Measurements from ENCODE around the gene SBK1.
A peak's percentile ranks its signal among the peaks of the same experiment; 100 is the strongest.
"Not testable (repeated sequence)": the region's sequence is repeated elsewhere in the genome, so short reads cannot be mapped to it uniquely, and the experiment has no call there.

Gene SBK1

DNA sequence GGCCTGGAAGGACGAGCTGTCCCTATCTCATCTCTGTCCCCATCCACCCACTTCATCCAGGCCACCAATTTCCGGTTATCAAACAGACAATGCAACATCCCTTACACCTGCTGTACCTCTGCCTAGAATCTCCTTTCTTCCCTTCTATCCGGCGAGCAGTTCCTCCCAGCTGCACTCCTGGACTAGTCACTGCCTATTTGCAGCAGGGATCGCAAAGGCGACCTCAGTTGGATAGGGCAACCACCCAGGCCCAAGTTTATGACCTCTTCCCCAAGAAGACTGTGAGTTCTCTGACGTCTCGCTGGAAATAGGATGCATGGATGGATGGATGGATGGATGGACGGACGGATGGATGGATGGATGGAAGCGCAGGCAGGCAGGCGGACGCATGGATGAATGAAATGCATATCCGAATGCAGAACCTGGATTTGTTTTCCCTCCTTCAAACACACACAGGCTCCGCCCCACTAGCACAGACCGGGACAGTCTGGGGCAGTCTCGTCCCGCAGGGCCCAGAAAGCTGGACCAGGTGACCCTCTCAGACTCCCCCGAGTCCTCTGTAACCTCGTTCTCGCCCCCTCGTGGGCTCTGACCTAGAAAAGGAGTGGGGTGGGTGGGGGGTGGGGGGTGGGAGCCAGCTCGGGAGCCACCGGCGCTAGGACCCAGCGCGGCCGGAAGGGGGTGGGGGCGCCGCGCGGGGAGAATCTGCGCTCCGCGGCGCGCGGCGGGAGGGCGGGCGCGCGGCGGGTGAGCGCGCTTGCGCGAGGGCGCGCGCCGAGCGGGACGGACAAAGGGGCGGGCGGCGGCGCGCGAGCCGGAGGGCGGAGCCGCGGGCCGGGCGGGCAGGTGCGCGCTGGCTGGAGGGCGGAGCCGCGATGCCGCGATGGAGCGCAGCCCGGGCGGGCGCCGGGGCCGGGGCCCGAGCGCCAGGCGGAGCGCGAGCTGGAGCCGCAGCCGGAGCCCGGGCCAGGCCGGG is at the start of gene SBK1:
Gene SBK1, plus strand, starts transcription at position 875 of the 976 bp plus-strand sequence. CDS start 24,867 bp downstream, outside the sequence.
- peak; percentile 59 for DNase-seq

DNA sequence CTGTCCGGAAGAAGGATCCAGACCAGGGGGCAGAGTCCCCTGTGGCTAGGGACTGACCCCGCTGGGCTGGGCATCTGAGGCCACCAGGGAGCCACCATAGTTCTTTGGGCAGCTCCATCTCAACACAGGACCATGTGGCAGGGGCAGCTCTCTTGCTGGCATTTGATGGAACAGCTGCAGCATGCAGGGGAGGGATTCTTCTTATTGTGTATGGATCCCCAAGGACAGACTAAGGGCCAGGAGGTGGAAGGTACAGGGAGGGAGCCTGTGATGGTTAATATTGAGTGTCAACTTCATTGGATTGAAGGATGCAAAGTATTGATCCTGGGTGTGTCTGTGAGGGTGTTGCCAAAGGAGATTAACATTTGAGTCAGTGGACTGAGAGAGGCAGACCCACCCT is 42.8 kb upstream of the SBK1 start:
- not testable (repeated sequence) for DNase-seq

DNA sequence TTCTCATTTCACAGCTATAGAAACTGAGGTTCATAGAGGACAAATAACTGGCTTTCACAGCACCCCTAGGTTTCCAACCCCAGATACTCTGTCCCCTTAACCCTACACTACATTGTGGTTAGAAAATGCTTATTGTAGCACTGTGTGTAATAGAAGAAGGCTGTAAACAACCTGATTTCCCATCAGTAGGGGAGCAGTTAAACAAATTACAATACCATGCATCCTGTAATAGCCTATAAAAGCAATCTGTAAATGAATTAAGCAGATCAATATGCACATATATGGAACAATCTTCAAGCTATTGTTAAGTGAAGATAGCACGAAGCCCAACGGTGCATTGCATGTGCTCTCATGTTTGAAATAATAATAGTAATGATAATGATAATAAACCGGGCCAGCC is 41.3 kb upstream of the SBK1 start:
- DNase-seq = no peak

DNA sequence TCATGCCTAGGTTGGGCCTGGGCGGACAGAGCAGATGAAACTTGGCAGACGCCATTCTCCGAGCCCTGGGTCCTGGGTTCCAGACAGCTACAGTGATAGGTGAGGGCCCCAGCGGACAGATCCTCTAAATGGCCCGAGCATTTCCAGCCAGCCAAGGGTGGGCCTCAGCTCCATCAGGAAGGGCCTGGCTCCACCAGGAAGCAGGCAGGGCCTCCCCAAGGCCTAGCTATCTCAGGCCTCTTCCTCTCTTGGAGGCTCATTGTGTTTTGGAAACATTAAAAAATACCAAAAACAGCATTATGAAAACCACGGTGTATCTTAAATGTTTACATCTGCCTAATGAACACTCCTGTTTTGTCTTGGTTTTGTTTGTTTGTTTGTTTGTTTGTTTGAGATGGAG is 38.2 kb upstream of the SBK1 start:
- DNase-seq = no peak

DNA sequence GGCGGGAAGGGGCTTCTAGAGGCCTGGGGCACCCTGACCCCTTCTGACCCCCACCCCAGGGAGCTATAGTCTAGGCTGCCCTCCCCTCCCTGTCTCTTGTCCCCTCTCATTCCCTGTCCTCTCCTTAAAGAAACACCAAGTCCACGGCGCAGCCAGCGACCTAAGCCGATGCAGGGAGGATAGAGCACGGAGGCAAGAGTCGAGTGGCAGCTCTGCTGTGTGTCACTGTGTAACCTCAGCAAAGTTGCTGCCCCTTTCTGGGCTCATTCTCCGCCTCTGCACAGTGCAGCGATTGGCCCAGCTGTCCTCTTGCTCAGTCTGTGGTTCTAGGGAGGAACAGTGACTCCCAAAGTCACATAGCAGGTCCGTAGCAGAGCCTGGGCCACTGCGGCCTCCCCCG is 36.5 kb upstream of the SBK1 start:
- no peak for DNase-seq

DNA sequence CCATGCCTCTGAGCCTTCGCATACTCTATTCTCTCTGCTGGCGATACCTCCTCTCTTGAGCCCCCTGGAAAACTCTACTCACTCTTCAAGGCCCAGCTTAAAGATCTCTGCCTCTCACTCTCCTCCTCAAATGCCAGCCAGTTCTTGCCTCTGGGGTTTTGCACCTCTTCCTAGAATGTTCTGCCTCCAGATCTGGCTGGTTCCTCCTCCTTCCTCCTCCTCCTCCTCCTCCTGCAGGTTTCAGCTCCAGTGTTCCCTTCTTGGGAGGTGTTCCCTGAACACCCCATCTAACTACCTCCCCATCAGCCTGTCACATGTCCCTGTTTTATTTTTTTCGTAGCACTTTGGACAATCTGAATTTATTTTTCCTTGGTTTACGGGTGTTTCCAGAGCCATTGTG is 35.1 kb upstream of the SBK1 start:
- no peak for DNase-seq

DNA sequence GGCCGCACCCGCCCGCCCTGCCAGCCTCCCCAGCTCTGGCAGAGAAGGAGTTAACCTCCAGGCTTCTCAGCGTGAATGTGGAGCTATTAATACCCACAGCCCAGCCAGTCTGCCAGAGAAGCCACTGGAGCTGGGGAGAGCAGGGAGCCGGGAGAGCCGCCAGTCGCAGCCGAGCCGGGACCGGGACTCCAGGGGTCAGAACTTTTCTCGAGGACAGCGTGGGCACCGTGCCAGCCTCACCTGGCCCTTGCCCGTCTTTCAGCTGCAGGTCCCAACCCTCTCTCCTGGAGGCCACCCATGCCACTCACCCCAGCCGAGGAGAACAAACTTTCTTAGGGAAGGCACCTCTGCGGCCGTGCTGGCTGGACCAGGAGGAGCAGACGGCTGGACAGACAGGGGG is 33.8 kb upstream of the SBK1 start:
- no peak for DNase-seq

DNA sequence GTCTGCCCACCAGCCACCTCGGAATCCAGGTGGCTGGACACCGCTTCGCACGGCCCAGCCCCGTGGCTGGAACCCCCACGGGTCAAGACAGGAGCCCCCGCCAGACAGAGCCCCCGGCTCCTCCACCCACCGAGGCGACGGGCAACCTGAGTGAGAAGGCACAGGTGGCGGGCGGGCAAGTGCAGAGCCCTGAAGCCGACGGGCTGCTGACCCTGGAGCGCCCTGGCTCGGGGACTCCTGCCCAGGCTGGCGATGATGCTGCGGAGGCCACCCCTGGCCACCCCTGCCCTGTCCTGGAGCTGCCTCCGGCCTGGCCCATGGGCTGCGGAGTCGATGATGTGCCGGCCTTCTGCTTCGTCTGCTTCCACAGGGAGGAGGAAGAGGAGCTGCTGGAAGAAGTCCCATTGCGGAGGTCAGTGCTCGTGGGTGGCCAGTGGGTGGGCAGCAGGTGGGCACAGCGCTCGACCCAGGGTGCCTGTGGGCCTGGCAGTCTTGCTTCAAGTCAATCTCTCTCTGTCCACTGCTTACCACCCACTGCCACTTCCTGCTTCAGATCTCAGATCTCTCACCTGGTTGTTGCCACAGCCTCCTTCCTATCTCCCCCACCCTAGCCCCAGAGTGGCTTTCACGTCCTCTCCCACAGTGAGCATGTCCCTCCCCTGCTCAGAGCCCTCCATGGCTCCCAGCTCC is 33.1 kb upstream of the SBK1 start:
- no peak for DNase-seq

DNA sequence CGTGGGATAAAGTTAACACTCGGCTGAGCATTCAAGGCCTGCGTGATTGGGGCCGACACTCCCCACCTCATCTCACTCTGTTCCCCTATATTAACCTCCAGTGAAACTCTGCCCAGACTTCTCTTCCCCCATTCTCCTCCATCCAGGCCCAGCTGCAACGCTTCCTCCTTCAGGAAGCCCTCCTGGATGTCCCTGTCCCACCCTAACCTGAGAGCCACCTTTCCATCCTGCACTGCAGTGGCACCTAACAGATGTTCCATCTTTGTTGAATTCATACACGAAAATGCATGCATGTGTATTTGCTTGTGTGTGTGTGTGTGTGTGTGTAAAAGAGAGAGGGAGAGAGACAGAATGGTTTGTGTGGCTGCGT is 32.6 kb upstream of the SBK1 start:
- DNase-seq = no peak

DNA sequence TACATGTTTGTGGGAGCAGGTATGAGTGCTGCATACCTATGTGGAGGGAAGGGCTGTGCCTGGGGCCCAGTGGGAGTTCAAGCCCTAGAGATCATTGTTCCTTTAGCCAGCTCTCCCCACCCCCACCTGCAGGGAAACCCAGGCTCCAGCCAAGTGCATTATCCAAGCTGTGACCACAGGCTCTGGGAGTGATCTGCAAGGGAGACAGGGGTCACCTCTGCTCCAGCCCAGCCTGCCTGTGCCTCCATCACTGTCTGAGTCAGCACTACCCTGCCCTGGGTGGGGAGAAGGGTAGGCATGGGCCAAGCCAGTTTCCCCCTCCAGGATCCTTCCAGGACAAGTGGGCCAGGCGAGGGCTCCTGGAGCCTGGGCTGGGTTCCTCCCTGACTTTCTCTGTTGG is 32.1 kb upstream of the SBK1 start:
- no peak for DNase-seq

DNA sequence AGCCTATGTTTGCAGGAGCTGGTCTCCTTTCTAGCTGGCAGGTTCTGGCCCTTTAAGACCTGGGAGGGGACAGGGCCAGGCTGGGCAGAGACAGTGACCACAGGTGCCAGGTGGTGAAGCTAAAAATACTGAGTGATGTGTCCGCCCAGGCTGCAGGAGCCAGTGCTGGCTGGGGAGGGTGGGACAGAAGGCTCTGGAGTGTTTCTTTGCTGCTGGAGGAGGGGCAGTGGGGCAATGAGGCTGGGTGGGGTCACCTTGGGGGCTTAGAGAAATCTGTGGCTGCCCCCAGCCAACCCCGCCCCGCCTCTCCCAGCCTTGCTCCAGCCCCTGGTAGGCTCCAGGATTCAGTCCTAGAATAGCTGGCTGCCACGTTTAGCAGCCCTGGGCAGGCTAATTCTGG is 30.4 kb upstream of the SBK1 start:
- DNase-seq = no peak

DNA sequence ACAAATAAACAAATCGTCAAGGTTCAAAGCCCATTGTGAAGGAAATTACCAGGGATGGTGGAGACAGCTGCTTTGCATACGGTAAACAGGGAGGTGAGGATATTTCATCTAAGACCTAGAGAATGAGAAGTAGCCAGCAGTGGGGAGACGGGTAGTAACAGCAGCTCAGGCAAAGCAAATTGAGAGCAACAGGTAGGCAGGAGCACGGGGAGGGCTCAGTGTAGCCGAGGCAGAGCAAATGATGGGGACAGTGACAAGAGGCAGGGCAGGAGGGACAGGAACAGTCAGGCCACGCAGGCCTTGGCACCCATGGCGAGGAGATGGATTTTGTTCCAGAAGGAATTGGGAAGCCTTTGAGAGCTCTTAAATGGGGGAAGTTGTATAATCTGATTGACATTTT is 29.0 kb upstream of the SBK1 start:
- DNase-seq = no peak

DNA sequence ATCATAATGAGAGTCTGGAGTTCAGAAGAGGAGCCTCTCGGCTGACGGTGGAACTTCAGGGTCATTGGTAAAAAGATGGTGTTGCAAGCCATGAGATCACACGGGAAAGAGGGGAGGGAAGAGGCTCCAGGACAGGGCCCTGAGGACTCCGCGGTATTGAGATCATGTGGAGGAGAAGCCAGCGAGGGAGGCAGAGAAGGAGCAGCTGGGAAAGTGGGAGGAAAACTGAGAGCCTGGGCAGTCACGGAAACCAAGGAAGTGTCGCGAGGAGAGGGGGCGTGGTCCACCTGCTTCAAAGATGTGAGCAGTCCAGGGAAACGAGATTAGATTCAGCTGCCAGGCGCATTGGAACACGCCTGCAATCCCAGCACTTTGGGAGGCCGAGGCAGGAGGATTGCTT is 27.7 kb upstream of the SBK1 start:
- no peak for DNase-seq

DNA sequence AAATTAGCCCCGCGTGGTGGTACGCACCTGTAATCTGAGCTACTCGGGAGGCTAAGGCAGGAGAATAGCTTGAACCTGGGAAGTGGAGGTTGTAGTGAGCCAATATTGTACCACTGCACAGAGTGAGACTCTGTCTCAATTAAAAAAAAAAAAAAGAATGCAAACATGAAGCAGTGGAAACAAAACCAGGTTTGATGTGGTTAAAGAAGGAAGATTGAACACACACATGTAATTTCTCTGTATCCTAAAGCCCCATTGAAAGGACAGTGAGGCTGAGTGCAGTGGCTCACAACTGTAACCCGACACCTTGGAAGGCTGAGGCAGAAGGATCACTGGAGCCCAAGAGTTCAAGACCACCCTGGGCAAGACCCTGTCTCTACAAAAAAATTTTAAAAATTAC is 26.5 kb upstream of the SBK1 start:
- no peak for DNase-seq

DNA sequence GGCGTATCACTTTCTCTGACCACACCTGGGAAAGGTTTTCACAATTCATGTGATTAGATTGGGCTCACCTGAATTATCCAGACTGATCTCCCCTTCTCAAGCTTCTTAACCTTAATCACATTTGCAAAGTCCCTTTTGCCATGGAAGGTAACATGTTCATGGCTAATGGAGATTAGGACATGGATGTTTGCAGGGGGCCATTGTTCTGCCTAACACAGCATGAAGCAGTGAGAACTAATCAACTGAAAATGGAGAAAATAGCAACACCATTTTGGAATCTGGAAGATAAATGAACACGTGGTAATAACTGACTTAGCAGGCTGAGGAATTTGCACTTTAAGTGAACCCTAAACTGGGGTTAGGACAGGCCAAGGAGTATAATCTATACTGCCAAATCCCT is 25.0 kb upstream of the SBK1 start:
- DNase-seq = no peak

DNA sequence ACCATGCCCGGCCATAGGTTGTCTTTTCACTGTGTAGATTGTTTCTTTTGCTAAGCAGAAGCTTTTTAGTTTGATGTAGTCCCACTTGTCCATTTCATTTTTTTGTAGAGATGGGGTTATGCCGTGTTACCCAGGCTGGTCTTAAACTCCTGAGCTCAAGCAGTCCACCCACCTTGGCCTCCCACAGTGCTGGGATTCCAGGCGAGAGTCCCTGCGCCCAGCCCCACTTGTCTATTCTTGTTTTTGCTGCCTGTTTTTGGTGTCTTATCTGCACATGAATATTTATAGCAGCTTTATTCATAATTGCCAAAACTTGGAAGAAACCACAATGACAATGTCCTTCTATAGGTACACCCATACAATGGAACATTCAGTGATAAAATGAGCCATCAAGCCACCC is 18.8 kb upstream of the SBK1 start:
- DNase-seq = no peak

DNA sequence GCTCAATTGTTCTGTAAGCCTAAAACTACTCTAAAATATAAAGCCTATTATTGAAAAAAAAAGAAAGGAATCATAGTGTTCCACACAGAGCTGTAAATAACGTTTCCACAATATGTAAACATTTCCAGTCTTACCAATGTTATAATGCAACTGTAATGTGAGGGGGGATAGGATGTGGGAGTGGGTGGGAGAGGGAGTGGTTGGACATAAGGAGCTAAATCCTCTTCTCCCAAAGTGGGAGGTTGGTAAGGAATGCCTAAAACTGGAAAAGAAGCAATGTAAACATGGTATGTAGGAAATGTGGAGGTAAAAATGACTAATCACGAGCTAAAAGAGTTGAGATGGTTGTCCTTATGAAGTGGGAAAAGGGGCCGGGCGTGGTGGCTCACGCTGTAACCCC is 17.6 kb upstream of the SBK1 start:
- no peak for DNase-seq

DNA sequence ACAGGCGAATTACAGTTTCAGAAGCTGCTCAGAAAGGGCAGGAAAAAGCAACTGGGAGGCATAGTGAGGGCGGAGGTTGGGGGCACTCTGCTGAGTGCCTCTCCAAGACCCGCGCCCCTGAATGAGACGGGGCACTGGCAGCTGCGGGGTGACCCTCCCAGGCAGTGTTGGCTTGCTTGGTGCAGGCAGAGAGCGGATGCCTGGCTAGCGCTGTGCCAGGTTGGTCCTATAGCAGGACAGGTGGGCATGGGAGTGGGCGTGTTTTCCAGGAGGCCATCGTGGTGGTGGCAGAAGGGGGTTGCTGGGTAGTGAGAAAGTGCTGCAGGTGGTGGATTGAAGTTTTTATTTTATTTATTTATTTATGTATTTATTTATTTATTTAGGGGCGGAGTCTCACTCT is 16.0 kb upstream of the SBK1 start:
- no peak for DNase-seq

DNA sequence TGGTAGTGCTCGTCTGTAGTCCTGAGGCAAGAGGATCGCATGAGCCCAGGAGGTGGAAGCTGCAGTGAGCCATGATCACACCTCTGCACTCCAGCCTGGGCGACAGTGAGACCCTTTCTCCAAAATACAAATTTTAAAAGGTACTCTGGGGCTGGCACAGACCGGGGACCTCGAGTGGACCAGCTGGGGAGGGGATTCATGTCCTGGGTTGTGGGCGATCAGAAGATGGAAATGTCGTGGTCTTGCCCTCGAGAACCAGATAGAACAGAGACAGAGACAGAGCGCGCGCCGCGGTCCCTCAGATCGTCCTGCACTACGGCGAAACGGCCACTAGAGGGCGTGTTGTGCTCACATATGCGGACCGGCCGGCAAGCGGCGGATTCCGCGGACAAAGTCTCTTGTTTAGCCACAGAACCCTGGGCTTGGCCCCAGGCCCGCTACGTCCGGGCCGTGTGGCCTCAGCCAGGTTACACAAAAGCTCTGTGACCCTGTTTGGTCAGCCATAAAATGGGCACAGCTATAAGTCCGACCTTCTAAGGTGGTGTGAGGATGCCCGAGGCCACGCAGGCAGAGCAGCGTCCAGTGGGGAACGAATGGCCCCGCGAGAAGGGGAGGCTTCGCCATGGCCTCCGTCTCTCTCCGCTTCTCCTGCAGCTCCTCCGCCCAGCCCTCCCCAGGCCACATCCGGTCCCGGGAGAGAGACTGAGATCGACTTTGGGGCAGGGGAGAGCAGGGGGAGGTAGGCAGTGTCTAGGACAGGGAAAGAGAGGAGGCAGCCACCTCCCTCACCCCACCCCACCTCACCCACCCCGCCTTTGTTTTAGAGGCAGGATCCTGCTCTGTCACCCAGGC is 14.6 kb upstream of the SBK1 start:
- peak; percentile 52 for DNase-seq

DNA sequence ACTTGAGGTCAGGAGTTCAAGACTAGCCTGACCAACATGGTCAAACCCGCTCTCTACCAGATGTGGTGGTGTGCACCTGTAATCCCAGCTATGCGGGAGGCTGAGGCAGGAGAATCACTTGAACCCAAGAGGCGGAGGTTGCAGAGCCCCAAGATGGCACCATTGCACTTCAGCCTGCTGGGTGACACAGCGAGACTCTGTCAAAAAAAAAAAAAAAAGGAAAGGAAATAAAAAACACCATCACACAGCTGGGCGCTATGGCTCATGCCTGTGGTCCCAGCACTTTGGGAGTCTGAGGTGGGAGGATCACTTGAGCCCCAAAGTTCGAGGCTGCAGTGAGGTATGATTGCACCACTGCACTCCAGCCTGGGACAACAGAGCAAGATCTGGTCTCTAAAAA is 13.3 kb upstream of the SBK1 start:
- no peak for DNase-seq

DNA sequence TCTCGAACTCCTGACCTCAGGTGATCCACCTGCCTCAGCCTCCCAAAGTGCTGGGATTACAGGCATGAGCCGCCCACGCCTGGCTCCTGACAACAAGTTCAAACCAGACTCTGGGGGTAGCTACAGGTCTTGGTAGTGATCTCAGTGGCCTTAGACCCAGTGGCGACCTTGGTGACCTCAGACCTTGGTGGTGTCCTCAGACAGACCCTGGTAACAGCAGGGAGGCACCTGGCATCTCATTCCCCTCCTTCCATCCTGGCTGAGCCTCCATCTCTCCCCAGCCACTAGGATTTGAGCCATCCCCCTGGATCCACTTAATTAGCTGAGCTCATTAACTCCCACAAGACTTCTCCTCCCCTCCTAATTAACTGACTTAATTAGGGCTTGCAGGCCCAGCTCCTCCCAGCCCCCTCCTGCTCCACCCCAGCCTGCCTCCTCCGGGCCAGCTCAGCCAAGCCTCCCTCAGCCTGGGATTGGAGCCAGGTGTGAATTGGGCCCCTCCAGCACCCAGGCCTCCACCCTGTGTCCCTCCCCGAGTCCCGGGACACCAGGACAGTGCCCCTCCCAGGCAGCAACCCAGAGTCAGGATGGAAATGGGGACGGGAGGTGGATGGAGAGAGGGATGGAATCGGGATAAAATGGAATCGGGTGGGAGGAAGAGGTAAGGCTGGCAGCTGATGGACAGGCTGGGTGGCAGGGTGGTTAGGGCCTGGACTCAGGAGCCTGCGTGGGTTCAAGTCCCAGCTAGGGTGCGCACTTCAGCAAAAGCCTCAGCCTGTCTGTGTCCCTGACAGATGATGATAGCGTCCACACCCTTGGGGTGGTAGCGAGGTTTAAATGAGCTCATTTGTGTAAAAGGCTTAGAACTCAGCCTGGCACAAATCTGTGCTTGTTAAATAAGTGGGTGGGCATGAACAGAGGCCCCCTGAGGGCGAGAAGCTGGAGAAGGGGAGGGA is 11.2 kb upstream of the SBK1 start:
- DNase-seq = no peak

DNA sequence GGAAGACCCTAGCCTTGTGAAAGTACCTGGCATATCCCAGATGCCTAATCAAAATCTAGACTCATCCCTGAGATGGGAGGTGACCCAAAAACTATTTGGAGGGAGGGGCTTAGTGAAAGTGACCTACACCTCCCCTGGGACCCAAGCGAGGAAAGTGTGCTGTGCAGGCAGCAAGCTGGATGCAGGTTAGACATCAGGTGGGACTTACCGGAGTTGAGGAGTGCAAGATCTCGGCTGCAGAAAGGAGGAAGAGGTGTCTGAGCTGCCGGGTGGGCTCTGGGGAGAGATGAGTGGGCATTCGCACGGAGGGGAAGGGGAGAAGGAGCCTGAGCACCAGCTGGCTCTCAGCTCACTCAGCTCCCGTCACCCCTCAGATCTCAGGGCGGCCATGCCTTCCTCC is 10.3 kb upstream of the SBK1 start:
- no peak for DNase-seq

Measured in NCI-H748 treated with DMSO at 0.1 percent for 48 hours (cell line).